ENCODE results near the gene SLC16A8. TPM values are rescaled to one million over a fixed set of nuclear protein-coding genes. Genes with fewer than 3 reads are reported as not detected.

SLC16A8 gene
- total RNA-seq, 1 donor from 2014 or later: not detected

GRCh38 chr22:38086001-38086845, 2.2 kb upstream of the SLC16A8 start:
- Mint-ChIP-seq H3K9me3 (no peaks in the 10 kb centered on the region), H3K4me3 (no peak overlapping the region), H3K27ac (no peak overlapping the region), H3K4me1 (ENCODE audit: unreplicated experiment) (peaks cover 4% of the 10 kb centered on the region), H3K27me3 (no peaks in the 10 kb centered on the region), H3K36me3 (no peaks in the 10 kb centered on the region)
- no peak for DNase-seq (ENCODE audit: extremely low spot score, unreplicated experiment)
- TF ChIP-seq CTCF (conservative IDR thresholded peaks at IDR 0.05): no peak

GRCh38 chr22:38085501-38085900, 1.5 kb upstream of the SLC16A8 start:
- Mint-ChIP-seq H3K9me3 (no peaks in the 10 kb centered on the region), H3K4me3 (no peak overlapping the region), H3K4me1 (ENCODE audit: unreplicated experiment) (peaks cover 4% of the 10 kb centered on the region), H3K27ac (no peak overlapping the region), H3K36me3 (no peaks in the 10 kb centered on the region), H3K27me3 (no peaks in the 10 kb centered on the region)
- DNase-seq (ENCODE audit: extremely low spot score, unreplicated experiment): no peak
- no peak for TF ChIP-seq CTCF (conservative IDR thresholded peaks at IDR 0.05)

GRCh38 chr22:38085056-38085455, 1.1 kb upstream of the SLC16A8 start:
- H3K27ac Mint-ChIP-seq: no peak overlapping the region
- no peaks in the 10 kb centered on the region for H3K27me3 Mint-ChIP-seq
- H3K36me3 Mint-ChIP-seq: no peaks in the 10 kb centered on the region
- no peaks in the 10 kb centered on the region for H3K9me3 Mint-ChIP-seq
- DNase-seq (ENCODE audit: extremely low spot score, unreplicated experiment): no peak
- peaks cover 4% of the 10 kb centered on the region for H3K4me1 Mint-ChIP-seq (ENCODE audit: unreplicated experiment)
- H3K4me3 Mint-ChIP-seq: no peak overlapping the region
- TF ChIP-seq CTCF (conservative IDR thresholded peaks at IDR 0.05): no peak

GRCh38 chr22:38082986-38083710, 836 bp downstream of the SLC16A8 start:
- Mint-ChIP-seq H3K36me3 (no peaks in the 10 kb centered on the region), H3K4me3 (peak overlapping the region; percentile 11), H3K27ac (no peak overlapping the region), H3K9me3 (no peaks in the 10 kb centered on the region), H3K4me1 (ENCODE audit: unreplicated experiment) (peaks cover 4% of the 10 kb centered on the region), H3K27me3 (no peaks in the 10 kb centered on the region)
- TF ChIP-seq CTCF (conservative IDR thresholded peaks at IDR 0.05): no peak
- DNase-seq (ENCODE audit: extremely low spot score, unreplicated experiment): no peak

- no peak overlapping the region for H3K27ac Mint-ChIP-seq
- H3K9me3 Mint-ChIP-seq: no peaks in the 10 kb centered on the region
- no peaks in the 10 kb centered on the region for H3K27me3 Mint-ChIP-seq
- no peaks in the 10 kb centered on the region for H3K4me1 Mint-ChIP-seq (ENCODE audit: unreplicated experiment)
- H3K36me3 Mint-ChIP-seq: no peaks in the 10 kb centered on the region
- no peak for TF ChIP-seq CTCF (conservative IDR thresholded peaks at IDR 0.05)
- no peak for DNase-seq (ENCODE audit: extremely low spot score, unreplicated experiment)
- H3K4me3 Mint-ChIP-seq: no peak overlapping the region
Observed at GRCh38 chr22:38081941-38082828, 1.8 kb downstream of the SLC16A8 start.
